H9 (cell line): ENCODE measurements around the gene CHRND. TPM values are rescaled to one million over a fixed set of nuclear protein-coding genes. Genes with fewer than 3 reads are reported as not detected.

Experiments used
- DNase-seq: peaks from one replicate; pipeline ENCODE4 v3.0.0-alpha.2; 2017
- H2AFZ ChIP-seq: one replicate; pipeline ENCODE4 v1.6.1; 2013; ENCODE audit warnings: mild to moderate bottlenecking, low read length, control low read depth, moderate library complexity
- H2AK5ac ChIP-seq: 2 replicates; pipeline ENCODE4 v1.6.1; 2013; ENCODE audit warnings: low read length, control low read depth, mixed read lengths; ENCODE audit not compliant: insufficient read length
- H2BK120ac ChIP-seq: one replicate; pipeline ENCODE4 v1.6.1; 2013; ENCODE audit warnings: low read depth, mild to moderate bottlenecking, low read length, control low read depth, inconsistent platforms; ENCODE audit not compliant: poor library complexity, severe bottlenecking
- H2BK12ac ChIP-seq: 2 replicates; pipeline ENCODE4 v1.6.1; 2013; ENCODE audit warnings: low read length, control low read depth, mixed read lengths, low read depth; ENCODE audit not compliant: insufficient read length
- H2BK15ac ChIP-seq: 2 replicates; pipeline ENCODE4 v1.6.1; 2013; ENCODE audit warnings: low read depth, low read length, control low read depth
- H2BK20ac ChIP-seq: one replicate; pipeline ENCODE4 v1.6.1; 2013; ENCODE audit warnings: low read depth, mild to moderate bottlenecking, low read length, control low read depth, inconsistent platforms; ENCODE audit not compliant: poor library complexity, severe bottlenecking
- H2BK5ac ChIP-seq: 2 replicates; pipeline ENCODE4 v1.6.1; 2013; ENCODE audit warnings: low read length, control low read depth, mixed read lengths; ENCODE audit not compliant: insufficient read length
- H3K14ac ChIP-seq: 2 replicates; pipeline ENCODE4 v1.6.1; 2013; ENCODE audit warnings: low read length, control low read depth; ENCODE audit not compliant: insufficient read depth
- H3K18ac ChIP-seq: 2 replicates; pipeline ENCODE4 v1.6.1; 2013; ENCODE audit warnings: low read depth, mild to moderate bottlenecking, mixed read lengths, low read length, control low read depth; ENCODE audit not compliant: insufficient read length
- H3K23ac ChIP-seq: 2 replicates; pipeline ENCODE4 v1.6.1; 2013; ENCODE audit warnings: low read length, control low read depth, mixed read lengths, low read depth; ENCODE audit not compliant: insufficient read length
- H3K23me2 ChIP-seq: 2 replicates; pipeline ENCODE4 v1.6.1; 2013; ENCODE audit warnings: low read depth, mild to moderate bottlenecking, mixed read lengths, low read length, control low read depth; ENCODE audit not compliant: insufficient read length, poor library complexity, severe bottlenecking
- H3K27ac ChIP-seq: 2 replicates; pipeline ENCODE4 v1.5.1; 2013; ENCODE audit warnings: low read length, control low read depth, mixed read lengths, low read depth; ENCODE audit not compliant: insufficient read length
- H3K27me3 ChIP-seq: 2 replicates; pipeline ENCODE4 v1.6.1; 2013; ENCODE audit warnings: low read length, control low read depth, inconsistent platforms; ENCODE audit not compliant: insufficient read depth
- H3K4ac ChIP-seq: 2 replicates; pipeline ENCODE4 v1.6.1; 2013; ENCODE audit warnings: low read depth, mild to moderate bottlenecking, control low read depth, inconsistent platforms, low read length, moderate library complexity
- H3K4me1 ChIP-seq: 2 replicates; pipeline ENCODE4 v1.6.1; 2013; ENCODE audit warnings: low read length, control low read depth, inconsistent platforms; ENCODE audit not compliant: insufficient read depth
- H3K4me2 ChIP-seq: 2 replicates; pipeline ENCODE4 v1.6.1; 2013; ENCODE audit warnings: low read length, control low read depth, mixed read lengths; ENCODE audit not compliant: insufficient read length, insufficient read depth
- H3K56ac ChIP-seq: 2 replicates; pipeline ENCODE4 v1.6.1; 2013; ENCODE audit warnings: low read depth, mild to moderate bottlenecking, mixed read lengths, low read length, control low read depth; ENCODE audit not compliant: insufficient read length
- H3K79me1 ChIP-seq: 2 replicates; pipeline ENCODE4 v1.6.1; 2013; ENCODE audit warnings: low read depth, mild to moderate bottlenecking, moderate library complexity, low read length, control low read depth, inconsistent platforms; ENCODE audit not compliant: insufficient read depth, poor library complexity, severe bottlenecking
- H3K79me2 ChIP-seq: 2 replicates; pipeline ENCODE4 v1.6.1; 2013; ENCODE audit warnings: low read length, control low read depth, inconsistent platforms; ENCODE audit not compliant: insufficient read depth
- H3K9ac ChIP-seq: 2 replicates; pipeline ENCODE4 v1.6.1; 2013; ENCODE audit warnings: low read length, control low read depth, mixed read lengths; ENCODE audit not compliant: insufficient read length; ENCODE audit errors: extremely low read depth
- H3K9me3 ChIP-seq: one replicate; pipeline ENCODE4 v1.6.1; 2013; ENCODE audit warnings: low read depth, low read length, inconsistent platforms; ENCODE audit not compliant: control insufficient read depth
- H3T11ph ChIP-seq: one replicate; pipeline ENCODE4 v1.6.1; 2013; ENCODE audit warnings: mild to moderate bottlenecking, low read length, control low read depth, inconsistent platforms
- H4K20me1 ChIP-seq: one replicate; pipeline ENCODE4 v1.6.1; 2013; ENCODE audit not compliant: control insufficient read depth, insufficient read length, insufficient read depth
- H4K5ac ChIP-seq: 2 replicates; pipeline ENCODE4 v1.6.1; 2013; ENCODE audit warnings: low read depth, mild to moderate bottlenecking, mixed read lengths, low read length, control low read depth; ENCODE audit not compliant: insufficient read length
- H4K8ac ChIP-seq: replicated peaks from 2 replicates; pipeline ENCODE4 v1.6.1; 2013; ENCODE audit warnings: low read length, control low read depth, mixed read lengths, low read depth; ENCODE audit not compliant: insufficient read length
- H4K91ac ChIP-seq: 2 replicates; pipeline ENCODE4 v1.6.1; 2013; ENCODE audit warnings: low read depth, mild to moderate bottlenecking, moderate library complexity, mixed read lengths, low read length, control low read depth; ENCODE audit not compliant: insufficient read length
- H3K27ac Mint-ChIP-seq, 3 experiments: 2 replicates in 2 of 3; 3 replicates in 1 of 3; pipeline ENCODE4 v1.8.0; 2020 to 2021; ENCODE audit warnings: mixed read lengths in 3 of 3, mild to moderate bottlenecking in 1 of 3, moderate library complexity in 1 of 3
- H3K27me3 Mint-ChIP-seq: 2 replicates; pipeline ENCODE4 v1.8.0; 2021; ENCODE audit warnings: low read depth, mild to moderate bottlenecking, moderate library complexity, mixed read lengths
- H3K36me3 Mint-ChIP-seq, 3 experiments: 2 replicates in 2 of 3; 3 replicates in 1 of 3; pipeline ENCODE4 v1.8.0; 2020 to 2021; ENCODE audit warnings: low read depth in 3 of 3, mixed read lengths in 3 of 3; ENCODE audit not compliant: insufficient read depth in 1 of 3
- H3K4me1 Mint-ChIP-seq, 2 experiments: 2 replicates each; pipeline ENCODE4 v1.8.0; 2020; ENCODE audit warnings: mixed read lengths in 2 of 2
- H3K4me3 Mint-ChIP-seq, 2 experiments: 2 replicates in 1 of 2; 3 replicates in 1 of 2; pipeline ENCODE4 v1.8.0; 2020 to 2021; ENCODE audit warnings: mild to moderate bottlenecking in 2 of 2, mixed read lengths in 2 of 2, moderate library complexity in 1 of 2
- H3K9me3 Mint-ChIP-seq, 2 experiments: 2 replicates in 1 of 2; 3 replicates in 1 of 2; pipeline ENCODE4 v1.8.0; 2020; ENCODE audit warnings: mild to moderate bottlenecking in 2 of 2, mixed read lengths in 2 of 2, moderate library complexity in 1 of 2
- CTCF ChIP-seq: fragments of 200-600 bp; sonication (generic); conservative IDR thresholded peaks from 3 replicates; pipeline ENCODE4 v1.8.0; 2021; ENCODE audit warnings: antibody characterized with exemption, mild to moderate bottlenecking
- WGBS: extraction: QIAGEN DNeasy Blood & Tissue Kit; methylation state at CpG from one replicate; pipeline ENCODE4 v1.1.7; 2013; ENCODE audit warnings: missing lambda C conversion rate, low lambda C conversion rate, mixed read lengths; ENCODE audit not compliant: insufficient read length; ENCODE audit errors: extremely low coverage; 5-methylcytosine and 5-hydroxymethylcytosine counted together
- total RNA-seq: library from RNA; stranded (reverse); gene quantifications from 2 replicates; pipeline ENCODE4 v1.2.1, GENCODE V29; 2021

CHRND gene
- total RNA-seq, 1 experiment from 2014 or later = not detected

GRCh38 chr2:232518844-232519243, 7.1 kb upstream of the CHRND start:
- Histone ChIP-seq H2AFZ (no peak overlapping the region), H2BK120ac (no peak overlapping the region), H3K18ac (no peak overlapping the region), H2BK15ac (no peak overlapping the region), H4K8ac (no peak overlapping the region), H3K79me2 (no peaks in the 10 kb centered on the region), H2AK5ac (no peak overlapping the region), H3K23ac (no peak overlapping the region), H3T11ph (no peak overlapping the region), H3K56ac (no peak overlapping the region), H3K27me3 (peaks cover 15% of the 10 kb centered on the region), H3K9me3 (no peaks in the 10 kb centered on the region), H4K5ac (no peak overlapping the region), H3K27ac (no peak overlapping the region), H2BK5ac (no peak overlapping the region), H3K4ac (no peak overlapping the region), H4K91ac (no peak overlapping the region), H3K79me1 (no peaks in the 10 kb centered on the region), H4K20me1 (no peaks in the 10 kb centered on the region), H3K4me2 (no peak overlapping the region), H2BK12ac (no peak overlapping the region), H2BK20ac (no peak overlapping the region), H3K9ac (no peak overlapping the region), H3K14ac (no peak overlapping the region), H3K4me1 (no peaks in the 10 kb centered on the region), H3K23me2 (peaks cover 11% of the 10 kb centered on the region)
- Mint-ChIP-seq H3K4me3 (no peak overlapping the region), H3K36me3 (peaks cover 0 to 1% (median 0%) of the 10 kb centered on the region in 3 experiments; a peak in 1 of 7 replicates), H3K9me3 (no peaks in the 10 kb centered on the region; a peak in 1 of 5 replicates), H3K4me1 (peaks cover 13 to 30% of the 10 kb centered on the region in 2 experiments), H3K27me3 (peaks cover 55% of the 10 kb centered on the region), H3K27ac (no peak overlapping the region)
- no peak for TF ChIP-seq CTCF
- no peak for DNase-seq
- WGBS = no CpG with 5 or more reads among the region's 6 CpGs
